Activated T-helper 9 cell treated with anti-CD3 and anti-CD28 coated beads, Interleukin-2, amount 50 U/mL, for 16 hours (primary cell): ENCODE results near the gene RAB27A.
A peak's percentile ranks its signal among the peaks of the same experiment; 100 is the strongest.

Experiments used
- DNase-seq: peaks from one replicate; pipeline ENCODE4 v3.0.0-alpha.2; 2020; ENCODE audit warnings: low read depth

Gene RAB27A

GRCh38 chr15:55222588-55222987, 67.0 kb downstream of the RAB27A start:
- no peak for DNase-seq

GRCh38 chr15:55221090-55222011, 68.3 kb downstream of the RAB27A start:
- DNase-seq, result no peak

GRCh38 chr15:55220606-55221005, 69.0 kb downstream of the RAB27A start:
- DNase-seq, result no peak

GRCh38 chr15:55218056-55218455, 71.6 kb downstream of the RAB27A start:
- no peak for DNase-seq

- no peak for DNase-seq
Measured at GRCh38 chr15:55204464-55204863, 85.1 kb downstream of the RAB27A start.

GRCh38 chr15:55202206-55202605, 87.4 kb downstream of the RAB27A start:
- DNase-seq, result no peak

GRCh38 chr15:55198706-55199105, 90.9 kb downstream of the RAB27A start:
- DNase-seq, result no peak

- no peak for DNase-seq
Measured at GRCh38 chr15:55197719-55198118, 91.9 kb downstream of the RAB27A start.

GRCh38 chr15:55197362-55197705, 92.3 kb downstream of the RAB27A start:
- no peak for DNase-seq

GRCh38 chr15:55196458-55197361, 92.9 kb downstream of the RAB27A start, which contains the start of gene RSL24D1:
RSL24D1 (minus strand) TSS chr15:55196941; CDS start chr15:55196890, 51 bp downstream.
- peak; percentile 93 for DNase-seq

- no peak for DNase-seq
Measured at GRCh38 chr15:55195996-55196395, 93.6 kb downstream of the RAB27A start.

- no peak for DNase-seq
Measured at GRCh38 chr15:55194256-55194655, 95.4 kb downstream of the RAB27A start.

GRCh38 chr15:55186331-55186730, 103.3 kb downstream of the RAB27A start:
- no peak for DNase-seq

GRCh38 chr15:55183679-55184078, 105.9 kb downstream of the RAB27A start:
- DNase-seq, result no peak

- DNase-seq, result no peak
Measured at GRCh38 chr15:55179141-55179540, 110.5 kb downstream of the RAB27A start.

GRCh38 chr15:55170361-55170760, 119.3 kb downstream of the RAB27A start:
- DNase-seq, result no peak

- DNase-seq, result peak; percentile 5
Measured at GRCh38 chr15:55168350-55168974, 121.2 kb downstream of the RAB27A start.

- DNase-seq, result no peak
Measured at GRCh38 chr15:55164284-55164683, 125.3 kb downstream of the RAB27A start.
